HG03025 (cell line): ENCODE results near the gene MMP27.
"Not testable (repeated sequence)": the region's sequence is repeated elsewhere in the genome, so short reads cannot be mapped to it uniquely, and the experiment has no call there.

ENCODE experiments used
- ATAC-seq: cut with Tn5 transposase; IDR thresholded peaks from one replicate; pipeline ENCODE4 v1.9.1; 2021; ENCODE audit warnings: mild to moderate bottlenecking, moderate library complexity; ENCODE audit not compliant: unreplicated experiment, low FRiP score

The MMP27 gene, protein sequence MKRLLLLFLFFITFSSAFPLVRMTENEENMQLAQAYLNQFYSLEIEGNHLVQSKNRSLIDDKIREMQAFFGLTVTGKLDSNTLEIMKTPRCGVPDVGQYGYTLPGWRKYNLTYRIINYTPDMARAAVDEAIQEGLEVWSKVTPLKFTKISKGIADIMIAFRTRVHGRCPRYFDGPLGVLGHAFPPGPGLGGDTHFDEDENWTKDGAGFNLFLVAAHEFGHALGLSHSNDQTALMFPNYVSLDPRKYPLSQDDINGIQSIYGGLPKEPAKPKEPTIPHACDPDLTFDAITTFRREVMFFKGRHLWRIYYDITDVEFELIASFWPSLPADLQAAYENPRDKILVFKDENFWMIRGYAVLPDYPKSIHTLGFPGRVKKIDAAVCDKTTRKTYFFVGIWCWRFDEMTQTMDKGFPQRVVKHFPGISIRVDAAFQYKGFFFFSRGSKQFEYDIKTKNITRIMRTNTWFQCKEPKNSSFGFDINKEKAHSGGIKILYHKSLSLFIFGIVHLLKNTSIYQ

DNA sequence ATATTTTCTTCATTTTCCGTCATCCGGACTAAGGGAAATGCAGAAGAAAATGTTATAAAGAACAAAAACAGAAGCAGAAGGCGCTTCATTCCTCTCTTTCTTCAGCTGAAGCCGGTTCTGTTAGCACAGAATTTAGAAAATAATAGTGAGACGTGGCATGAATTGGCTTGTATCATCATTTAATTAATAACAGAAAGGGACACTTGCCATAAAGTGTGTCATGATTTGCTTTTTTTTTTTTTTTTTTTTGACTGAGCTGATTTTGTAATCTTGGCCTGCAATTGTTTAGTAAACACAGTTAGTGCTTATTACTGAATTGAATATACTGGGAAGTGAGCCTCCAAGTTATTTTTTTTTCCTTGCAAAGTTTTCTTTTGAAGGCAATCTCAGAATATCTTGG lies at the start of gene MMP27:
Gene MMP27 (minus strand): TSS at position 144 of the 400 bp plus-strand sequence. CDS start 55 bp downstream, at position 89.
- ATAC-seq = no peak

DNA sequence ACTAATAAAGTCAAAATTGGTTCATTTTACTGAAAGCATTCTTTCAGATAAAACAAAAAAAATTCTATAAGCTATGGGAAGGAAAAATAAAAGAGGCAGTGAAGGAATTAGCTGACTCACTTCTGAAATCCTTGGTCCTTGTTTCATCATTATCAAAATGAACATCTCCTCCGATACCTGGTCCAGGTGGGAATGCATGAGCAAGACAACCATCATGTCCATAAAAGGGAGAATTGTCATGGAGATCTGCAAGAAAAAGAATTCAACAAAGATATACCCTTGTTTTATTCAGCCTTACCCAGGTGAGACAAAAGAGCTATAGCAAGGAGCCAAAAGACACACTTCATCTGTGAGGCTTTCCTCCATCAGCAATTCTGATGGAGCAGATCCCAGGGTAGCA lies 47.7 kb upstream of the MMP27 start:
- no peak for ATAC-seq

DNA sequence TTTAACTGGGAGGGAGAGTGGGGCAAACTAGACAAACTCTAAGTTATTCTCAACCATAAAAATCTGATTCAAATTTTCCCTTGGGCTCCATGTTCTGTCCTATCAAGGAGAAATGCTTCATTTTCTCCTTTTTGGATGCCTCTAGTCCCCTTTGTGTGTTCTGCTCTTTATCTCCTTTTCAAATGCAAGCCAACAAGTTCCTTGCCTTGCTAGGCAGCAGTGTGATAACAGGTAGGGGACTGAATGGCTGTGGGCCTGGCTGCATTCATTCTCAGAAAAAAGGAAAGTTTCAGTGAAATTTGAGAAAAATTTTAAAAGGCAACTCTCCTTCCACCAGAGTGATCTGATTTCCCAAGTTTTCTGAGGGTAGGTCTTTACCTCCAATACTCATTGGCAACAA lies 46.1 kb upstream of the MMP27 start:
- no peak for ATAC-seq

DNA sequence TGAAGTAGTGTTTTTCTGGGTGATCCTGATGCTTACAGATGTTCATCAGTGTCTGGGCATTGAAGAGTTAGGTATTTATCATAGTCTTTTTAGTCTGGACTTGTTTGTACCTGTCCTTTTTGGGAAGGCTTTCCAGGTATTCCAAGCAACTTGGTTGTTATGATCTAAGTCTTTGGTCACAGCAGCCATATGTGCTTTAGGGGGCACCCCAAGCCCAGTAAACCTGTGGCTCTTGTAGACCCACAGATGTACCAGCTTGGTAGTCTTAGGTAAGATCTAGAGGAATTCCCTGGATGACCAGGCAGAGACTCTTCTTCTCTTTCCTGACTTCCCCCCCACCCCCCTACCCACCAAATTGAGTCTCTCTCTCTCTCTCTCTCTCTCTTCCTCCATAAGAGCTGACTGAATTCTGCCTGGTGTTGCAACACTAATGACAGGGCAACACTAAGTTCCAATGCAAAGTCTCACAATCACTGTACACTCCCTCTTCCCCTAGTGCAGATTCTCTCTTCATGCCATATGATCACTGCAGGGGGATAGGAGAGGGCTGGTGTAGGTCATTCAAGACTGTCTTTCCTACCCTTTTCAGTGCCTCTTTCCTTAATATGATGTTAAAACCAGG lies 43.6 kb upstream of the MMP27 start:
- no peak for ATAC-seq

DNA sequence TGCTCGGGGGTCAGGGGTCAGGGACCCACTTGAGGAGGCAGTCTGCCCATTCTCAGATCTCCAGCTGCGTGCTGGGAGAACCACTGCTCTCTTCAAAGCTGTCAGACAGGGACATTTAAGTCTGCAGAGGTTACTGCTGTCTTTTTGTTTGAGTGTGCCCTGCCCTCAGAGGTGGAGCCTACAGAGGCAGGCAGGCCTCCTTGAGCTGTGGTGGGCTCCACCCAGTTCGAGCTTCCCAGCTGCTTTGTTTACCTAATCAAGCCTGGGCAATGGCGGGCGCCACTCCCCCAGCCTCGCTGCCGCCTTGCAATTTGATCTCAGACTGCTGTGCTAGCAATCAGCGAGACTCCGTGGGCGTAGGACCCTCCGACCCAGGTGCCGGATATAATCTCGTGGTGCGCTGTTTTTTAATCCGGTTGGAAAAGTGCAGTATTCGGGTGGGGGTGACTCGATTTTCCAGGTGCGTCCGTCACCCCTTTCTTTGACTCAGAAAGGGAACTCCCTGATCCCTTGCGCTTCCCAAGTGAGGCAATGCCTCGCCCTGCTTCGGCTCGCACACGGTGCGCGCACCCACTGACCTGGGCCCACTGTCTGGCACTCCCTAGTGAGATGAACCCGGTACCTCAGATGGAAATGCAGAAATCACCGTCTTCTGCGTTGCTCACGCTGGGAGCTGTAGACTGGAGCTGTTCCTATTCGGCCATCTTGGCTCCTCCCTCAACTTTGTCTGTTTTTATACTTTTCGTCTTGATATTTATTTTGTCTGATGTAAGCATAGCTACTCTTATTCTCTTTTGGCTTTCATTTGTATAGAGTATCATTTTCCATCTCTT lies 41.4 kb upstream of the MMP27 start:
- ATAC-seq = not testable (repeated sequence)

DNA sequence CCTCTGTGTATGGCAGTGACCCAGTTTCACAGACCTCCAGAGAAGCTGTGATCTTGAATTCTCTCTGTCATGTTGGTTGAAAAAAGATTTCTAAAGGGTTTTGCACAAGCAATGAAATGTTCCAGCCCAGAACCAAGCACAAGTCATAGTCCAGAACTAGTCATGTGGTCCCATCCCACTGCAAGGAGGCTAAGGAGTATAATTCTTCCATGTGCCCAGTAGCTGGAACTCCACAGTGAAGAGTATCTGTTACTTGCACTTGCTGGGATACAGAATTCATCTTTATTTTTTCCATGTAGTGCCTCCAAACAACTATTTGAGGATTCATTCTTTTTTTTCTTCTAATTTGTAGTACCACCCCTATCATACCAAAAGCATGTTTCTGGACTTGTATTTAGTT lies 29.1 kb upstream of the MMP27 start:
- ATAC-seq = no peak

DNA sequence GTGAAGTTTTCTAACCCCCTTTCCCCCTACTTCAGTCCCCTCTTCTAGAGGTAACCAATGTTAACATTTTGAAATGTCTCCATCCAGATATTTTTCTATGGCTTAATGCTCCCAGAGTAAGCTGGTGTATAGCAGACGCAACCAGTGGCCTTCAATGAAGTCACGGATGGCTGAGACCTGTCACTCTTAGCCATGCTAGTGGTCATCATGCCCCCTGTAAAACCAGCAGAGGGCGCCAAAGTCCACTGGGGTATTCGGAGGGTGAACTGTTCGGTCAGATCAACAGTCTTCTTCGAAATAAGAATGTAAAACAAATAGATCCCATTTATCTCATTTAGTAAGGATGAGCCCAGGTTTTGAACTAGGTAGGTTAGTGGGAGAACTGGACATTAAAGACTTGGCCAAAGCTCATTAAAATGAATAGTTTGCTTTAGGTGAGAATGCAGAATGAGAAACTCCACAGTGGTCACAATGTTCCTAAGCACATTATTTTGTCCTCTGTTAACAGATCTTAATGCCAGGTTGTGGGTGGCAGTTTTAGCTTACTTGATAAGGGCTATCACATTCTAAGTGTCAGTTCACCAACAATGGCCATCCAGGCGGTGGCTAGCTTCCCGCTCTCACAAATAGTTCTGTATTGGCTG lies 27.8 kb upstream of the MMP27 start:
- no peak for ATAC-seq

DNA sequence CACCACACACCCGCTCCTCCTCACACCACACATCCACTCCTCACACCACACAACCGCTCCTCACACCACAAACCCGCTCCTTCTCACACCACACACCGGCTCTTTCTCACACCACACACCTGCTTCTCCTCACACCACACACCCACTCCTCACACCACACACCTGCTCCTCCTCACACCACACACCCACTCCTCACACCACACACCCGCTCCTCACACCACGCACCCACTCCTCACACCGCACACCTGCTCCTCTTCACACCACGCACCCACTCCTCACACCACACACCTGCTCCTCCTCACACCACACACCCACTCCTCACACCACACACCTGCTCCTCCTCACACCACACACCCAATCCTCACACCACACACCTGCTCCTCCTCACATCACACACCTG lies 25.4 kb upstream of the MMP27 start:
- ATAC-seq = not testable (repeated sequence)

DNA sequence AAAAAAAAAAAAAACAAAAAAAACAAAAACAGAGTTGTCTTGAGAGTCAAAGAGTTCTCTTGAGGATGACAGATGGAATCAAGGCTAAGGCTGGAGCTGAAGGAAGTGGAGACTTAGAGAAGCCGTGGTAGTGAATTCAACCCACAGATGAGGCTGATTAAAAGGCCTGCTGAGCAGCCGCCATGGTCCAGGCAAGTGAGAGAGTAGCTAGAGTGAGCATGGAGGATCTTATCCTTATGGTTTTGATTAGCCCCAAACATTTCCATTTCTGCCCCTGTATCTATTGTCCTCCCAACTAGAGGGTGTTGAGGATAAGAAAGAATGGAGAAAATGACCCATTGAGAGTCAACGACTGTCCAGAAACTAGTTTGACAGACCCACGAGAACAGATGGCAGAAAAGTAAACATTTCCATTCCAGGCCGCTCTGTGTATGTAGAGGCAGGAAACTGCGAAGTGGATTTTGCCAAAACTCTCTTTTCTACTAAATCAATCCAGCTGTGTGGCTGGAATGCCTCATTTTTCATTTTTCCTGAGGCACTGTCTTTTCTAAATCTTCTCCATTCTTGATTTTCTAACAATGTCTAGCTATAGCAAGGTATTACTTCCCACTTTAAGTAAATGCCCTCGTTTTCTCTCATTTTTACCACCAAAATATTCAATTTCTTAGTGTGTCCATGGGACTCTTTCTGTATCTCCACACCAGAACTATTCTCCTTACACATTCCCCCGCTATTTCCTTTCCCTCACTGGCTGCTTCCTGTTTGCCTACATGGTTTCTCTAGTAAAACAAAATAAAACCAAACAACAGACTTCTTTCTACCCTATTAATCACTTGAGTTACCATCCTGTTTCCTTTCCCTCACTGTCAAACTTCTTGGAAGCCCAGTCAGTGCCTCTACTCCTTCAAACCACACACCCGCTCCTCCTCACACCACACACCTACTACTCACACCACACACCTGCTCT lies 24.6 kb upstream of the MMP27 start:
- ATAC-seq = no peak

DNA sequence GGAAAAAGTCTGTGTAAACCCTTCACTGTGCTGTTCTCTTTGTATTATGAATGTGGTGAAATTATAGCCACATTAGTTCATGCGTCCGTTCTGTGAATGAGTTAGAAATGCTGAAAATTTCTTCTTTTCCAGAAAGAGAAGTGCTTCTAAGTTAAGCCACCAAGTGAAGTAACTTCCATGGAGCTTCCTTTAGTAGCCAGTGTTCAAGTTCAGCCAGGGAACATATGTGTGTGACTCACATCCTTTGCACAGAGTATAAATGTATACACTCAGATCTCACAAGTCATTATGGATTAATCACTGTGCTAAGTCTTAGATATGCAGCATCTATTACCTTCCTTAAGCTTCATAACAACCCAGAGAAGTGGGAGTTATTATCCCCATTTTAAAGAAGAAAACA lies 22.3 kb upstream of the MMP27 start:
- no peak for ATAC-seq

DNA sequence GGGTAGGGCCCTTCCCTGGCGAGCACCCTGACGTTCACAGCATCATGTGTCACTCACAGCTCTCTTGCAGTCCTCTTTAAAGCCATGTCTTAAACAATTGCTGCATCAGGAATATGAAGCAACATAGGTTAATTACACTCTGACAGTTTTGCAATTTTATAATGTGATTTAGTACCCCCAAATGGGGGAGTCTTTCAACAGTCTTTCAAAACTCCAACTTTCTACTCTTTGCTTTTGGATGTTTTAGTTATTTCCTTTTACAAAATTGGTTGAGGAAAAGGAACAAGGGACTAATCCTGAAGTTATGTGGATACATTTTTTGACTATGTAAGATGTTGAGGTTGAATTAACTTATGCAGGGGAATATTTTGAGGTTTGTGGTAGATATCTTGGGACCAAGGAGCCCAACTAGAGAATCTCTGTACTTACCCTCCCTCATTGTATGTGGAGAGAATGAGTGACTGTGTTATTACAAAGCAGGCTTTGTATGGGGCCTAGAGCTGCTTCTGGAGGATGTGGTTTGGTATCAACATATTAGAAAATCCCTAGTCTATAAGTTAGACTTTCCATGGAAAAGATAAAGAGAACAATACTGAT lies 19.4 kb upstream of the MMP27 start, which contains the start of gene MMP8:
Gene MMP8 (minus strand): TSS at position 51 of the 597 bp plus-strand sequence. CDS start 99 bp downstream, outside the sequence.
- no peak for ATAC-seq

DNA sequence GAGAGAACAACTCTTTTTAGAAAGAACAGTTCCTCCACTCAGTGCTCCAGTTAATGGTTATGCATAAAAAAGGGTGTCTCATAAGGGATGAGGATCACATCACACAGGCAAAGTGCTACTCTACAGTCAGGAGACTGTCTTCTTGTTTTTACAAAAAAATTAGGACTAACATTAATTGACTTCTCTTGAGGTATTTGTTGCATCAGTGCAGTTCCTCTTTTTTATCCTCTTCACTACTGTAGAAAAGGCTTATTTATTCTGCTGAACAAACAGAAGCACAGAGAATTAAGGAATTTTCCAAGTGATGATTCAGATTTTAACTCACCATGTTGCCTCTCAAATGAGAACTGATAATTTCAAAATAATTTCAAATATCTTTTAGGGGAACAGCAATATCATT lies 17.3 kb upstream of the MMP27 start:
- ATAC-seq = no peak

DNA sequence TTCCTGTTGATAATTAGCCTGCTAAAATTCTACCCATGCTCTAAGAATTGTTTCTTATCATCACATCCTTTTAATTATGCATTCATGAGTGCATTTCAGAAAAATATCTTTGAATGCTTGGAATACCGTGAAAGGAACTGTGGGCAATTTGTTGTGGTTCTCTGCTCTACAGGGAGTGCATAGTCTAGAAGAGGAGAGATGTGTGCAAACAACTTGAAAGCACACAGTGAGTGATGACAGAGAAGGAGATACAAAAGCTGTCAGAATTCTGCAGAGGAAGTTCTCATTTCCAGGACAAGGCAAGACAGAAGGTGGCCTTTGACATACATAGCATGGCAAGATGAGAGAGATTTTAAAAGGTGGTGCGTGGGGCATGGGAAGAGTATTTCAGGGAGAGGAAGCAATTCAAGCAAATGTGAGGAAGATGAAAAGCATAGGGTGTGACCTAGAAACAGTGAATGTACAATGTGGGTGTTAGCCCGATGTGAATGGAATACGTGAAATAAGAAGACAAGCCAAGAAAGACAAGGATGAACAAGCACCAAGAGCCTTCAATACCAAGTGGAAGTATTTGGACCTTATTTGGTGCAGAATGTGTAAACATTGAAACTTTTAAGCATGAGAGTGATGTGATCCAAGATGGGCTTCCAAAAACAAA lies 14.2 kb upstream of the MMP27 start:
- ATAC-seq = no peak

DNA sequence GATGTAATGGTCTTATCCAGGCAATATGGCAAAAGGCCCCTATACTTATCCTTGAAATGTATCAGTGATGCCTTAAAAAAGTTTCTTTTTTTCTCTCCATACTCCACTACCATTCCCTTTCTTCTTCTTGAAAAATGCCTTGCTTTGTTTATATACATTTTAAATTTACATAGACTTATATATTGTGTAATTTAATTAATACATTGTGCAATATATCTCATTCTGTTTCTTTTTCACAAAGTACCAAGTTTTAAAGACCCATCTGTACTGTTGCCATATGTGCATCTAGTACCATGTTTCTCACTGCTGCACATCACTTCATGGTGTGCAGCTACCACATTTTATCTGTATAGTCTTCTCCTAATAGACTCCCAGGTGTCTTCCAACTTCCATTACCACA lies 11.7 kb upstream of the MMP27 start:
- no peak for ATAC-seq

DNA sequence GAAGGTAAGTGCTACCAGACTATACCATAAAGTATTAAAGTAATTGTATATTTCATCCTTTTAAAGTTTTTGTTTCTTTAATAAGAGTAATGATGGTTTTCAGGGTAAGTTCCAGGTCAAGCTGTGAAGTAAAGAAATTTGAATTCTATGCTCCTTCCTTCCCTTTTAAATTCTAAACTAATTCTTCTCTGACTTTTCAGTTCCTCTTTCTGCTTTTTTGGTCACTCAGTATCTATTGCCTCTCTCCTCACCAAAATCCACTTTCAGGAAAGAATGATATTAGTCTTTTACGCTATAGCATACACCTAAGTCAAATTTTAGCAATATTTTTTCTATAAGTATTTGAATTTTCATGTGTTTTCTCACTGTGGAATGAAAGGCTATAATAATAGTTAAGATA lies 11.0 kb upstream of the MMP27 start:
- ATAC-seq = peak; percentile 69

DNA sequence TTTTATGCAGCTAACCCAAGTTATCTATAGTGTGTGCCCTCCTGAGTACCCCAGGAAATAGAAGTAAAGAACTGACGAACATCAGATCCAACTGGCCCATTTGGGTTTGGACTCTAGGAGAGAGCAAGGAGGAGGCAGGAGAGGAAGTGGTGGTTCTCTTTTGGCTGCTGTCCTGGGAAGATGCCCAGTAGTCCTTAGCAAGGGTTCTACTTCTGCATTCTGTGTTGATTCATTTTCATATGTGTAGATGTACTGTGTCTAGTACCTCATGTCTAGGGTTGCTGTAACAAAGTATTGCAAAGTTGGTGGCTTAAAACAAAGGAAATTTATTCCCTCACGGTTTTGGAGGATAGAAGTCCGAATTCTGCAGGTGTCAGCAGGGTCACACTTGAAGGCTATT lies 6.6 kb upstream of the MMP27 start:
- ATAC-seq = no peak

DNA sequence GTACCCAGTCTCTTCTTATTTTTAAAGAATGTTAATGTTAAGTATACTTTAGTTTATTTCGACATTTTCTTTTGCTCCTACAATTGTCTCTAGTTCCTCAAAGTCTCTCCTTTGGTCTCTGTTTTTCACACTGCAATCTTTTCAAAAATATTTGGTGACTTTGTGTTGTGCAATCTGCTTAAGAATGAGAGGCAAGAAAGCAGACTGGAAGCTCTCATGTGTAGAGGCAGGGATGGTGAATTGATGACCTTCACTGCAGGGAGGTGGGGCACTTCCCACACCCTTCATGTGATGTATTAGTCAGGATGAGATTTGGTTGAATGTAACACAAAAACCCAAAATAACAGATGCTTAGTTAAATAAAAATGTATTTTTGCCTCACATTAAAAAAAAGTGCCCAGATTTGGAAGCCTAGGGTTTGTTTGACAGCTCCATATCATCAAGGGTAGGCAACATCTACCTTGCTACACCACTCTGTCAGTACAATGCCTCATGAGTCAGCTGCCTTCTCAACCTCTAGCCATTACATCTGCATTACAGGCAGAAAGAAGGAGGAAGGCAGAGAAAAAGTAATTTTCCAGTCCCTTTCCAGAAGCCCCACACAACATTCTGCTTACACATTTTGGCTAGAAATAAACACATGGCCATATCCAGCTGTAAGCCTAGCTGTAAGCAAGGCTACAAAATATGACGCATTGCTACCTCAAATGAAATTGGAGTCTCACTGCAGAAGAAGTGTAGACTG lies 3.8 kb upstream of the MMP27 start:
- ATAC-seq = no peak

DNA sequence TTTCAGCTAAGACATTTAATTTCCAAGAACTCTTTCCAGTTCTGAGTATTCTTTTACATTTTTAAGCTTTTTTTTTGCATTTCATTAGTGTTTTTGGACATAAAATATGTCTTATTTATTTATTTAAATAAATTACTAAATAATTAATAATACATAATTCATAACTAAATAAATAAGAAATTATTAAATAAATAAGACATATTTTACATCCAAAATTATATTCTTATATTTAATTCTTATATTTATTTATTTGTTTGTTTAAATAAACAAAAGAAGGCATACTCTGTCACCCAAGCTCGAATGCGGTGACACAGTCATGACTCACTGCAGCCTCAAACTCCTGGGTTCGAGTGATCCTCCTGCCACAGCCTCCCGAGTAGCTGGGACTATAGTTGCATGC lies 3.1 kb upstream of the MMP27 start:
- no peak for ATAC-seq
